Measurements from ENCODE around the gene GNAL.
"Not testable (repeated sequence)": the region's sequence is repeated elsewhere in the genome, so short reads cannot be mapped to it uniquely, and the experiment has no call there.

The GNAL gene

DNA sequence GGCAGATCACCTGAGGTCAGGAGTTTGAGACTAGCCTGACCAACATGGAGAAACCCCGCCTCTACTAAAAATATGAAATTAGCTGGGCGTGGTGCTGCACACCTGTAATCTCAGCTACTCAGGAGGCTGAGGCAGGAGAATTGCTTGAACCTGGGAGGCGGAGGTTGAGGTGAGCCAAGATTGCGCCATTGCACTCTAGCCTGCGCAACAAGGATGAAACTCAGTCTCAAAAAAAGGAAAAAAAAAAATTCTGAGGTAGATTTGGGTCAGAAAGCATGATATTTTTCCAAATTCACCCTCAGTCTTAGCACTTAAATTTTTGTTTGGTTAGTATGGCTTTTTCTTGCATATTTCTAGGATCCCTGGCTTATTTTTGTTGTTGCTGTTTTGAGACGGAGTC, 165.5 kb downstream of the GNAL start:
- not testable (repeated sequence) for DNase-seq

- DNase-seq = no peak
These were observed 168.3 kb downstream of the GNAL start for GRCh38 chr18:11857177-11857887.

GRCh38 chr18:11859282-11859830, 170.3 kb downstream of the GNAL start:
- no peak for DNase-seq

DNA sequence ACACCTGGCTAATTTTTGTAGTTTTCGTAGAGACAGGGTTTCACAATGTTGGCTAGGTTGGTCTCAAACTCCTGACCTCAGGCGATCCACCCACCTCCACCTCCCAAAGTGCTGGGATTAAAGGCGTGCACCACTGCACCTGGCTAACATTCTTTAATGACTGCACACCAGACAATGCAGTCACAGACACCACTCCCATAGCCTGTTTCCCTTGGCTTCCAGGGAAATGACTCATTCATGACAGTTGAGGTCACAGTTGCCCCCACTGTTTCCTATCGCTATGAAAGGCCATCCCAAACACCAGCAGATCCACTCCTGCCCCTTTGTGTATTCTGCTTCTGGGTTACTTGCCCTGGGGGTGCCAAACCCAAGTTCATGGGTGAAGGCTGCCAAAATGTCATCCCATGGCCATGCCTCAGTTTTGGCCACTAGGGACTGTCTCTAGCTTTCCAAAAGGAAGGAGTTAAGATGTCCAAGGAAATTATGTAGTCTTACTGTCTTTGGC, 170.9 kb downstream of the GNAL start:
- DNase-seq = peak; percentile 18

GRCh38 chr18:11860594-11861450, 171.8 kb downstream of the GNAL start:
- no peak for DNase-seq

DNA sequence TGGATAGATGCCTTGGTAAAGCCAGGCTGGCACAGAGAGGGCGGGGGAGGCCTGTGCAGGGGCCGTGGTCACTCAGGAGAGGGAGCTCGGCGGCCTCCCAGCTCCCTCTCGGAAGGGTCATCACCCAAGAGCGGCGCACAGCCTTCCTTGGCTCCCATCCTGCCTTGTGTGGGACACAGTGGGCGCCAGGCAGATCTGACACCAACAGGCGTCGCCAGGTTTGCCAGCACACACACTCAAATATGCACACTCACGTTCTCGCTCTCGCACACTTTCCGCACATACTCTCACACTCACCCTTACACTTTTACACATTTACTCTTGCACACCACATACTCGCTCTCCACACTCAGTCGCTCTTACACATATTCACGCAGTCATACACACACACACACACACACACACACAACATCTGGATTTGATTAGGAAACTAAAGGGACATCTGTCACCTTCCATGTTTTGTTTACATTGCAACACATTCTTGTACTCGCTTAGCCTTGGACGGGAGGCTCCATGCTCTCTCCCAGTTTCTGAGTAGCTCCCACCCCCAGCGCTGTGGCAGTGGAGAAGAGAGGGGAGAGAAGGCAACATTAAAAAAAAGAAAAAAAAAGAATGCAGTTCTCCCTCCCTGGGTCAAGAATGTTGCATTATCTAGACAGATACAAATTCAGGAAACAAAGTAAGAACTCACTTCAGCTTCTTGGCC, 172.7 kb downstream of the GNAL start:
- no peak for DNase-seq

GRCh38 chr18:11862468-11863137, 173.5 kb downstream of the GNAL start:
- no peak for DNase-seq

- DNase-seq = no peak
These were observed 175.4 kb downstream of the GNAL start for GRCh38 chr18:11864471-11864870.

DNA sequence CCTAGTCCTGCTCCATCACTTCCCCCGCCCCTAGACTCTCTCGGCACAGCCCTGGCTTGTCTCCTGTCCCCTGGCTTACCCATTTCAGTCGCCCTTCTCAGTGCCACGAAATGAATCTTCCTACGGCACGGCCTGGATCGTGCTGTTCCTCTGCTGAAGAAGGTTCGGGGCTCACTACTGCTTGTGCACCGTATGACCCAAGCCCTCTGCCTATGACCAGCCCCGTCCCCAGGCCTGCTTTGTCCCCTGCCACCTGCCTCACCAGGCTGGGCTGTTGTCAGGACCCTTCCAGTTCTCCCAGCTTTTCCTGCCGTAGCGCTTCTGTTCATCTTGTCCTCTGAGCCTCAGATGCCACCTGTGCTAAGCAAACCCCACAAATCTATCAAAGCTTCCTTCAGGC, 176.0 kb downstream of the GNAL start:
- no peak for DNase-seq

- no peak for DNase-seq
These were observed 177.3 kb downstream of the GNAL start for GRCh38 chr18:11866329-11866728.

DNA sequence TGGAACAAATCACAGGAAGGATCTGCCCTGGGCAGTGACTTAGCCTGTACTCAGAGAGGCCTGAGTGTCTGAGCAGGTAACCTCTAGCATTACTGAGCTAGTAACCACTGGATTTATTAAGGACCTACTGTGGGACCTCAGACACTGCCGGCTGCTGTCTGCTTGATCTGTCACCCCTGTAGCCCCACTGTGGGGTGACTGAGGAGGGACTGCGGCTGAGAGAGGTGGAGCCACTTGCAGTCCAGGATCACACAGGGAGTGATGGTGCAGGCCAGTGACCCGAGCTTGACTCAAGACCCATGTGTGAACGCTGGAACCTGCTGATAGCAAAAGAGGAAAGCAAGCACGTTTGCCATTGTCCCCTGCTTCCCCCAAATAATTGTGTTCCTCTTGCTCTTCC, 177.7 kb downstream of the GNAL start:
- no peak for DNase-seq

- DNase-seq = no peak
These were observed 179.2 kb downstream of the GNAL start for GRCh38 chr18:11868230-11868629.

- peak; percentile 46 for DNase-seq
These were observed 182.4 kb downstream of the GNAL start for GRCh38 chr18:11871501-11871900.

GRCh38 chr18:11872479-11873136, 183.5 kb downstream of the GNAL start:
- peak; percentile 14 for DNase-seq

DNA sequence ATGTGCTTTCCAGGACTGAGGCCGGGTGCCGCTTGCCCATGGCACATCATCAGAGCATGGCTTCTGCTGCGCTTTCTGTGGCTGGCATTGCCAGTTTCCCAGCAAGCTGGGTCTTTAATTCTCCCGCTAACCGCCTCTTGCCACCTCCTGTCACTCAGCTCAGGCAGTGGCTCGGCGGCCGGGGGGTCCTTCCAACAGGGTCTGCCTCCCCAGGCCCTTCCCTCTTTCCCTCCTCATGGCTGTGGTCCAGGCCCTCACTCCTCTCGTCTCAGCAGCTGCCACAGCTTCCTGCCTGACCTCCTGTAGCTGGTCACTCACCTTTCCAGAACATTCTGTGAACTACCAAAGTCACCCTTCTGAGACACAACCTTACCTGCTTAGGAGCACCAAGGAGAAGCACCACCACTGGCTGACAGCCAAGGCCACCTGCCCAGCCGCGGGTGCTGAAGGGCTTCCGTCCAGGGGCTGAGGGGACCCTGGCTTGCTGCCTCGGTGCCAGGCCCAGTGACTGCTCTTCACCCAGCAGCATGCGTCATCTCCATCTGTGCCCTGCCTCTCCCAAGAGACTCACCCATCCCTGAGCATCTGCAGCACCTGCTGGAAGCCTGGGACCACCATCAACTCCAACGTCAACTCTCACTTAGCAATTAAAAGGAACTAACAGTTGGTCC, 184.7 kb downstream of the GNAL start:
- DNase-seq = no peak

- no peak for DNase-seq
These were observed 185.6 kb downstream of the GNAL start for GRCh38 chr18:11874676-11875075.

DNA sequence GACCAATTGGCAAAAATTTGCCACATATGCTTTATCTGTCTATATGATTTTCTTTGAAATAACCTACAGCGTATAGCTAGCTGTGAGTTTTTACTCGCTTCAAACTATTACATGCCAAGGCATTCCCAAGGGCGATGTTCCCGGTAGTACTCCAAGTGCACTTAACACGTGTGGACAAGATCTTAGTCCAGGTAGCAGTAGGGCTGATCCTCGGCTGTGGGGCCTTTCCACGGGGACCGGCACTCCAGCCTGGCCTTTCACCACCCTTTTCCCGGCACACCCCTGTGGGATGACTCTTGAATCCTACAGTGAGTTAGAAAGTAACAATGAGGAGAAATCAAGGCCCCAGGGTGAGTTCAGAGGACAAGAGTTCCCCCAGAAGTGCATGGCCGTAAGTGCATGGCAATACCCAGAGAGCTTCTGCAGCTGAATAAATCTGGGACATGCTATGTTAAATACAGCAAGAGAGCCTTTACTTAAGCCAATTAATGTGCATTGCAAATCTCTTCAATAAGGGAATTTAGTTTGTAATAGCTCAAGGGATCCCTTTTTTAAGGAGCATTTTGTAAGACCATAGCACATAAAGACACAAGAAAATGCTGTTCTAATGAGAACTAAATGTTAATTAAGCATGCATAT, 188.6 kb downstream of the GNAL start:
- DNase-seq = no peak

GRCh38 chr18:11880586-11881304, 191.7 kb downstream of the GNAL start:
- DNase-seq = no peak

DNA sequence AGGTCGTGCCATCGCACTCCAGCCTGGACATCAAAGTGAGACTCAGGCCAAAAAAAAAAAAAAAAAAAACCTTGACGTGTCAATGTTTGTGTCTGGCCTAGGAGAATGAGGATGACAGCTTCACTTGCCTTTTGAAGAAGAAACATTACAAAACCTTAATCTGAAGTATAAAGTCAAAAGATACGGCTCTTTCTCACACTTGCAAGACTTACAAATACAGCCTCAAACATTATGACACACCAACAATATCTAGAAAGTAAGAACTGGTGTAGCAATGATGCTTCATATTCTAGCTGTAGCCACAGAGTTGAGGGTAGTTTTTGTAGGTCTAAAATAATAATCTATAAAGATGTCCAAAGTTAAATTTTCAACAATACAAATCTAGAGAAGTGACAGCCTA, 193.6 kb downstream of the GNAL start:
- DNase-seq = no peak

- no peak for DNase-seq
These were observed 194.1 kb downstream of the GNAL start for GRCh38 chr18:11883153-11883552.

Measured in activated CD4-positive, alpha-beta T cell treated with anti-CD3 and anti-CD28 coated beads, Interleukin-10, Interleukin-2, amounts not matched to agents 100 ng/mL and 50 ng/mL, durations not matched to agents 16 hours and 8 hours (primary cell).